ENCODE results near the gene COL5A2.
A peak's percentile ranks its signal among the peaks of the same experiment; 100 is the strongest.

Gene COL5A2

GRCh38 chr2:189146553-189146952, 33.0 kb downstream of the COL5A2 start:
- DNase-seq: peak; percentile 45

GRCh38 chr2:189144700-189145211, 34.8 kb downstream of the COL5A2 start:
- DNase-seq: peak; percentile 85

- DNase-seq: peak; percentile 85
These were observed 35.6 kb downstream of the COL5A2 start for GRCh38 chr2:189143925-189144324.

GRCh38 chr2:189142893-189143759, 36.4 kb downstream of the COL5A2 start:
- DNase-seq: peak; percentile 30

- no peak for DNase-seq
These were observed 40.8 kb downstream of the COL5A2 start for GRCh38 chr2:189138800-189139199.

GRCh38 chr2:189137519-189137918, 42.0 kb downstream of the COL5A2 start:
- DNase-seq: no peak

- no peak for DNase-seq
These were observed 45.1 kb downstream of the COL5A2 start for GRCh38 chr2:189134485-189134884.

GRCh38 chr2:189131991-189132390, 47.6 kb downstream of the COL5A2 start:
- DNase-seq: no peak

GRCh38 chr2:189129971-189130370, 49.6 kb downstream of the COL5A2 start:
- DNase-seq: peak; percentile 93

GRCh38 chr2:189128970-189129369, 50.6 kb downstream of the COL5A2 start:
- DNase-seq: peak; percentile 64

- no peak for DNase-seq
These were observed 51.8 kb downstream of the COL5A2 start for GRCh38 chr2:189127756-189128155.

- DNase-seq: no peak
These were observed 54.4 kb downstream of the COL5A2 start for GRCh38 chr2:189125195-189125594.

GRCh38 chr2:189124175-189124574, 55.4 kb downstream of the COL5A2 start:
- peak; percentile 63 for DNase-seq

- DNase-seq: no peak
These were observed 61.2 kb downstream of the COL5A2 start for GRCh38 chr2:189118386-189118785.

- no peak for DNase-seq
These were observed 62.6 kb downstream of the COL5A2 start for GRCh38 chr2:189116979-189117378.

GRCh38 chr2:189116087-189116486, 63.5 kb downstream of the COL5A2 start:
- peak; percentile 35 for DNase-seq

GRCh38 chr2:189115126-189115525, 64.4 kb downstream of the COL5A2 start:
- peak; percentile 49 for DNase-seq

- DNase-seq: peak; percentile 60
These were observed 65.6 kb downstream of the COL5A2 start for GRCh38 chr2:189113963-189114362.

- DNase-seq: no peak
These were observed 68.4 kb downstream of the COL5A2 start for GRCh38 chr2:189111063-189111715.

- peak; percentile 52 for DNase-seq
These were observed 69.6 kb downstream of the COL5A2 start for GRCh38 chr2:189109921-189110397.

- no peak for DNase-seq
These were observed 74.6 kb downstream of the COL5A2 start for GRCh38 chr2:189104934-189105333.

- no peak for DNase-seq
These were observed 76.8 kb downstream of the COL5A2 start for GRCh38 chr2:189102735-189103134.

GRCh38 chr2:189097934-189098333, 81.6 kb downstream of the COL5A2 start:
- no peak for DNase-seq

All from fibroblast of skin of right quadriceps (primary cell).